HCT116 (cell line): ENCODE data around the gene DGKG.

Experiments used
- ATF3 ChIP-seq: IDR thresholded peaks from 2 replicates; pipeline ENCODE4 v1.6.1; 2012
- CTCF ChIP-seq, 3 experiments: fragments of 200-600 bp in 1 of 3; sonication (generic) in 1 of 3; IDR thresholded peaks in 2 of 3; conservative IDR thresholded peaks in 1 of 3; 2 replicates each; pipeline ENCODE4 v1.5.1; 2012 to 2017; ENCODE audit warnings: low read depth in 2 of 3, low read length in 2 of 3, antibody characterized with exemption in 1 of 3, borderline replicate concordance in 1 of 3, control low read depth in 1 of 3, mild to moderate bottlenecking in 1 of 3, mixed read lengths in 1 of 3, mixed run types in 1 of 3, moderate library complexity in 1 of 3; ENCODE audit not compliant: insufficient read depth in 1 of 3
- ELF1 ChIP-seq: IDR thresholded peaks from 2 replicates; pipeline ENCODE4 v1.6.1; 2012; ENCODE audit warnings: low read depth, borderline replicate concordance
- EZH2 ChIP-seq: fragments of 200-600 bp; sonication (generic); IDR thresholded peaks from 2 replicates; pipeline ENCODE4 v1.6.1; 2017; ENCODE audit warnings: antibody characterized with exemption, mixed run types
- EZH2phosphoT487 ChIP-seq: fragments of 200-600 bp; IDR thresholded peaks from 2 replicates; pipeline ENCODE4 v1.6.1; 2018; ENCODE audit warnings: antibody characterized with exemption, borderline replicate concordance
- MAX ChIP-seq: IDR thresholded peaks from 2 replicates; pipeline ENCODE4 v1.6.1; 2012
- POLR2A ChIP-seq: IDR thresholded peaks from 2 replicates; pipeline ENCODE4 v1.7.0; 2011; ENCODE audit warnings: borderline replicate concordance; ENCODE audit not compliant: insufficient read depth, insufficient read length; ENCODE audit errors: extremely low read depth
- POLR2AphosphoS5 ChIP-seq: IDR thresholded peaks from 2 replicates; pipeline ENCODE4 v1.6.1; 2011; ENCODE audit warnings: mild to moderate bottlenecking, low read depth, low read length, moderate library complexity
- RAD21 ChIP-seq: IDR thresholded peaks from 2 replicates; pipeline ENCODE4 v1.6.1; 2012; ENCODE audit warnings: low read depth, mild to moderate bottlenecking
- REST ChIP-seq: IDR thresholded peaks from 2 replicates; pipeline ENCODE4 v1.6.1; 2012; ENCODE audit warnings: low read depth
- SIN3A ChIP-seq: IDR thresholded peaks from 2 replicates; pipeline ENCODE4 v1.6.1; 2012; ENCODE audit warnings: low read depth
- TCF7L2 ChIP-seq: IDR thresholded peaks from 2 replicates; pipeline ENCODE4 v1.7.0; 2011; ENCODE audit warnings: borderline replicate concordance, inconsistent platforms; ENCODE audit not compliant: insufficient read depth, insufficient read length; ENCODE audit errors: extremely low read depth
- ZNF274 ChIP-seq: fragments of 200-500 bp; sonication (Bioruptor generic); IDR thresholded peaks from 2 replicates; pipeline ENCODE4 v1.6.1; 2014; ENCODE audit warnings: mild to moderate bottlenecking, low read depth, low read length, inconsistent platforms

- TF ChIP-seq CTCF (IDR thresholded peaks at IDR 0.05 in 2 of 3, conservative IDR thresholded peaks at IDR 0.05 in 1 of 3; ENCODE audit: borderline replicate concordance in 1 of 3, insufficient read depth in 1 of 3, low read depth in 2 of 3, low read length in 2 of 3) = no peak
- no peak for TF ChIP-seq REST
- TF ChIP-seq POLR2A = no peak
- TF ChIP-seq TCF7L2 = no peak
- no peak for TF ChIP-seq RAD21
- TF ChIP-seq EZH2phosphoT487 = no peak
- TF ChIP-seq EZH2 = no peak
- no peak for TF ChIP-seq ATF3
- TF ChIP-seq ELF1 = no peak
- no peak for TF ChIP-seq ZNF274
- TF ChIP-seq SIN3A = no peak
- no peak for TF ChIP-seq POLR2AphosphoS5
- TF ChIP-seq MAX = no peak
Measured at GRCh38 chr3:186356152-186356551, 5.9 kb downstream of the DGKG start.
